OCI-LY1 (cell line): ENCODE results near the gene ZBTB7C.
"Not testable (repeated sequence)": the region's sequence is repeated elsewhere in the genome, so short reads cannot be mapped to it uniquely, and the experiment has no call there.

ENCODE experiments used
- H2AFZ ChIP-seq: fragments of 200-600 bp; sonication (generic), shearing (Covaris generic); 2 replicates; pipeline ENCODE4 v1.6.0; 2014; ENCODE audit warnings: antibody characterized with exemption, mild to moderate bottlenecking, low read length
- H3F3A ChIP-seq: fragments of 200-600 bp; sonication (generic), shearing (Covaris generic); 2 replicates; pipeline ENCODE4 v1.6.0; 2014; ENCODE audit warnings: mild to moderate bottlenecking, antibody characterized with exemption, low read length, moderate library complexity; ENCODE audit not compliant: insufficient read depth
- H3K27ac ChIP-seq: fragments of 200-600 bp; sonication (generic); 2 replicates; pipeline ENCODE4 v1.5.1; 2014; ENCODE audit warnings: low read length, mixed run types, mild to moderate bottlenecking, low read depth; ENCODE audit not compliant: poor library complexity, severe bottlenecking
- H3K27me3 ChIP-seq: fragments of 200-600 bp; sonication (generic); 2 replicates; pipeline ENCODE4 v1.6.0; 2014; ENCODE audit warnings: antibody characterized with exemption, mild to moderate bottlenecking, low read length, moderate library complexity; ENCODE audit not compliant: insufficient read depth
- H3K36me3 ChIP-seq: fragments of 200-600 bp; sonication (generic); 2 replicates; pipeline ENCODE4 v1.6.1; 2014; ENCODE audit warnings: mild to moderate bottlenecking, antibody characterized with exemption, low read length, moderate library complexity, mixed read lengths; ENCODE audit not compliant: insufficient read depth
- H3K4me1 ChIP-seq: fragments of 200-600 bp; sonication (generic); 2 replicates; pipeline ENCODE4 v1.5.1; 2014; ENCODE audit warnings: mild to moderate bottlenecking, low read length, moderate library complexity; ENCODE audit not compliant: insufficient read depth, severe bottlenecking
- H3K4me2 ChIP-seq: fragments of 200-600 bp; sonication (generic), shearing (Covaris generic); 2 replicates; pipeline ENCODE4 v1.6.1; 2014; ENCODE audit warnings: low read length
- H3K4me3 ChIP-seq: fragments of 200-600 bp; sonication (generic); 2 replicates; pipeline ENCODE4 v1.5.1; 2014; ENCODE audit warnings: low read length, low read depth, mild to moderate bottlenecking, mixed read lengths; ENCODE audit not compliant: poor library complexity, severe bottlenecking
- H3K79me2 ChIP-seq: fragments of 200-600 bp; shearing (Covaris generic); 2 replicates; pipeline ENCODE4 v1.6.1; 2016; ENCODE audit warnings: mixed run types, low read length, mixed read lengths; ENCODE audit not compliant: insufficient read depth
- H3K9ac ChIP-seq: fragments of 200-600 bp; sonication (generic), shearing (Covaris generic); 2 replicates; pipeline ENCODE4 v1.6.1; 2014; ENCODE audit warnings: mild to moderate bottlenecking, low read length, mixed read lengths
- H3K9me2 ChIP-seq: fragments of 200-600 bp; sonication (generic), shearing (Covaris generic); 2 replicates; pipeline ENCODE4 v1.6.1; 2014; ENCODE audit warnings: low read depth, mild to moderate bottlenecking, low read length, mixed read lengths
- H3K9me3 ChIP-seq: fragments of 200-600 bp; shearing (Covaris generic); 2 replicates; pipeline ENCODE4 v1.6.1; 2014; ENCODE audit warnings: low read length, mixed read lengths
- H4K20me1 ChIP-seq: fragments of 200-600 bp; sonication (generic), shearing (Covaris generic); 2 replicates; pipeline ENCODE4 v1.6.0; 2016; ENCODE audit warnings: mild to moderate bottlenecking, low read length; ENCODE audit not compliant: insufficient read depth
- CTCF ChIP-seq: fragments of 200-600 bp; sonication (generic), shearing (Covaris generic); IDR thresholded peaks from 2 replicates; pipeline ENCODE4 v1.5.1; 2017; ENCODE audit warnings: mild to moderate bottlenecking, antibody characterized with exemption, low read length, moderate library complexity, mixed read lengths
- EZH2 ChIP-seq: fragments of 200-600 bp; sonication (generic), shearing (Covaris generic); IDR thresholded peaks from 2 replicates; pipeline ENCODE4 v1.8.0; 2017; ENCODE audit warnings: borderline replicate concordance, mixed run types, mild to moderate bottlenecking, antibody characterized with exemption, low read length, moderate library complexity, mixed read lengths

The ZBTB7C gene

GRCh38 chr18:48436907-48437306 is 27.7 kb upstream of the ZBTB7C start:
- Histone ChIP-seq H3K9me2 (no peaks in the 10 kb centered on the region), H3K4me1 (no peaks in the 10 kb centered on the region), H3K79me2 (no peaks in the 10 kb centered on the region), H3K27me3 (no peaks in the 10 kb centered on the region), H3F3A (no peaks in the 10 kb centered on the region), H3K36me3 (no peaks in the 10 kb centered on the region), H3K4me2 (no peak overlapping the region), H3K9ac (no peak overlapping the region), H4K20me1 (no peaks in the 10 kb centered on the region), H3K9me3 (no peaks in the 10 kb centered on the region), H3K27ac (no peak overlapping the region), H3K4me3 (no peak overlapping the region), H2AFZ (no peak overlapping the region)
- TF ChIP-seq EZH2 = no peak
- TF ChIP-seq CTCF = no peak

- not testable (repeated sequence) for H3K27me3 ChIP-seq, H3K4me2 ChIP-seq, H3K79me2 ChIP-seq, H3K9ac ChIP-seq, H3K4me3 ChIP-seq, H3F3A ChIP-seq, H3K27ac ChIP-seq, H3K9me3 ChIP-seq, H3K4me1 ChIP-seq, H3K9me2 ChIP-seq, H2AFZ ChIP-seq, H4K20me1 ChIP-seq, H3K36me3 ChIP-seq
Measured at GRCh38 chr18:48434382-48434781, 25.2 kb upstream of the ZBTB7C start.

GRCh38 chr18:48433541-48433940 is 24.4 kb upstream of the ZBTB7C start:
- Histone ChIP-seq H3K9ac (no peak overlapping the region), H3F3A (no peaks in the 10 kb centered on the region), H3K4me3 (no peak overlapping the region), H3K4me2 (no peak overlapping the region), H3K9me2 (no peaks in the 10 kb centered on the region), H3K79me2 (no peaks in the 10 kb centered on the region), H3K4me1 (no peaks in the 10 kb centered on the region), H2AFZ (no peak overlapping the region), H4K20me1 (no peaks in the 10 kb centered on the region), H3K36me3 (no peaks in the 10 kb centered on the region), H3K9me3 (no peaks in the 10 kb centered on the region), H3K27me3 (no peaks in the 10 kb centered on the region), H3K27ac (no peak overlapping the region)
- no peak for TF ChIP-seq EZH2
- TF ChIP-seq CTCF = no peak

GRCh38 chr18:48430150-48430549 is 21.0 kb upstream of the ZBTB7C start:
- no peaks in the 10 kb centered on the region for H3K9me2 ChIP-seq
- no peak overlapping the region for H3K4me2 ChIP-seq
- H4K20me1 ChIP-seq = no peaks in the 10 kb centered on the region
- no peaks in the 10 kb centered on the region for H3K9me3 ChIP-seq
- H3F3A ChIP-seq = no peaks in the 10 kb centered on the region
- H3K27ac ChIP-seq = no peak overlapping the region
- no peak overlapping the region for H2AFZ ChIP-seq
- no peak overlapping the region for H3K4me3 ChIP-seq
- no peaks in the 10 kb centered on the region for H3K4me1 ChIP-seq
- H3K36me3 ChIP-seq = no peaks in the 10 kb centered on the region
- H3K27me3 ChIP-seq = no peaks in the 10 kb centered on the region
- H3K79me2 ChIP-seq = no peaks in the 10 kb centered on the region
- no peak for TF ChIP-seq CTCF
- TF ChIP-seq EZH2 = no peak
- no peak overlapping the region for H3K9ac ChIP-seq
